OCI-LY3 (cell line): Measurements from ENCODE around the gene PPCDC.

Experiments used
- EZH2phosphoT487 ChIP-seq: fragments of 200-600 bp; shearing (Covaris generic); IDR thresholded peaks from 2 replicates; pipeline ENCODE4 v1.6.1; 2018; ENCODE audit warnings: antibody characterized with exemption, mixed run types, low read depth
- TF ChIP-seq, protein P1 (sequence below): fragments of 200-600, 300-600 bp; sonication (generic); IDR thresholded peaks from 2 replicates; pipeline ENCODE4 v1.5.1; 2014; ENCODE audit warnings: antibody characterized with exemption, low read length, low read depth

DNA sequence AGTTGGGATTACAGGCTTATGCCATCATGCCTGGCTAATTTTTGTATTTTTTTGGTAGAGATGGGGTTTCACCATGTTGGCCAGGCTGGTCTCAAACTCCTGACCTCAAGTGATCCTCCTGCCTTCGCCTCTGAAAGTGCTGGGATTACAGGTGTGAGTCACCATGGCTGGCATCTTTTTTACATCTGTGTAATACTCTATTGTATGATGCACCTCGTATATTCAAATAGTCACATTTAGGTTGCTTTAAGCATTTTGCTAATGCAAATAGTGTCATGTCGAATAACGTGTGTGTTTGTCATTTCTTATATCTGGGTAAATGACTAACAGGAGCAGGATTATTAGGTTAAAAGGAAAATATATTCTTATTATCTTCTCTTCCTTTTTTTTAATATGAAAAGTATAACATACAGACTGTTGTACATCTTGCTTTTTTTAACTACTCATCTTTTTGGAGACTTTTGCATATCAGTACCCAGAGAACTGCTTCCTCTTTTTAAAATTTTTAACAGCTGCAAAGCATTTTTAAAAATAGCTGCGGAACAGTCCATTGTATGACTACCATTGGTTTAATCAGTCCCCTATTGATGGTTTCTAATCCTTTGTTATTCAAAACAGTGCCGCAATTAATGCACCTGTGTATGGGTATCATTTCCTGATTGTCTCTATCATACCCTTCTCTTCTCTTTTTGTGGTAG lies 14.6 kb upstream of the PPCDC start:
- TF ChIP-seq, protein P1, sequence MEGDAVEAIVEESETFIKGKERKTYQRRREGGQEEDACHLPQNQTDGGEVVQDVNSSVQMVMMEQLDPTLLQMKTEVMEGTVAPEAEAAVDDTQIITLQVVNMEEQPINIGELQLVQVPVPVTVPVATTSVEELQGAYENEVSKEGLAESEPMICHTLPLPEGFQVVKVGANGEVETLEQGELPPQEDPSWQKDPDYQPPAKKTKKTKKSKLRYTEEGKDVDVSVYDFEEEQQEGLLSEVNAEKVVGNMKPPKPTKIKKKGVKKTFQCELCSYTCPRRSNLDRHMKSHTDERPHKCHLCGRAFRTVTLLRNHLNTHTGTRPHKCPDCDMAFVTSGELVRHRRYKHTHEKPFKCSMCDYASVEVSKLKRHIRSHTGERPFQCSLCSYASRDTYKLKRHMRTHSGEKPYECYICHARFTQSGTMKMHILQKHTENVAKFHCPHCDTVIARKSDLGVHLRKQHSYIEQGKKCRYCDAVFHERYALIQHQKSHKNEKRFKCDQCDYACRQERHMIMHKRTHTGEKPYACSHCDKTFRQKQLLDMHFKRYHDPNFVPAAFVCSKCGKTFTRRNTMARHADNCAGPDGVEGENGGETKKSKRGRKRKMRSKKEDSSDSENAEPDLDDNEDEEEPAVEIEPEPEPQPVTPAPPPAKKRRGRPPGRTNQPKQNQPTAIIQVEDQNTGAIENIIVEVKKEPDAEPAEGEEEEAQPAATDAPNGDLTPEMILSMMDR: no peak
- TF ChIP-seq EZH2phosphoT487: no peak
